Activated T-helper 1 cell treated with Interleukin-2 at 50 U/mL for 16 hours (primary cell): ENCODE data around the gene MARK2.
"Not testable (repeated sequence)": the region's sequence is repeated elsewhere in the genome, so short reads cannot be mapped to it uniquely, and the experiment has no call there.

Experiments
- DNase-seq: peaks from one replicate; pipeline ENCODE4 v3.0.0-alpha.2; 2020; ENCODE audit warnings: low read depth

Gene MARK2

DNA sequence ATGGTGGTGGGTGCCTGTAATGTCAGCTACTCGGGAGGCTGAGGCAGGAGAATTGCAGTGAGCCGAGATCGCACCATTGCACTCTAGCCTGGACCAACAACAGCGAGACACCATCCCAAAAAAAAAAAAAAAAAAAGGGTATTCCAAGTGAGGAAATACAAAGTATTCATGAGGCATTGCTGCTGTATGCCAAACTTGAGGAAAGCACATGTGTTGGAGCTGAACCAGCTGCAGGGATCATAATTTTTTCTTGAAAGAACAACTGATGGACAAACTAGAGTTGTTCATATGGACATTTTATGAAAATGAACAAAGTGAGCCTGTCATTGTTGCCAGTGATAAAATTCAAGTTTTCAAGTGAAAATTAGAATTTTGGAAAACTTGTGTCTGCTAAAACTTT lies 15.8 kb downstream of the MARK2 start:
- DNase-seq, result no peak

DNA sequence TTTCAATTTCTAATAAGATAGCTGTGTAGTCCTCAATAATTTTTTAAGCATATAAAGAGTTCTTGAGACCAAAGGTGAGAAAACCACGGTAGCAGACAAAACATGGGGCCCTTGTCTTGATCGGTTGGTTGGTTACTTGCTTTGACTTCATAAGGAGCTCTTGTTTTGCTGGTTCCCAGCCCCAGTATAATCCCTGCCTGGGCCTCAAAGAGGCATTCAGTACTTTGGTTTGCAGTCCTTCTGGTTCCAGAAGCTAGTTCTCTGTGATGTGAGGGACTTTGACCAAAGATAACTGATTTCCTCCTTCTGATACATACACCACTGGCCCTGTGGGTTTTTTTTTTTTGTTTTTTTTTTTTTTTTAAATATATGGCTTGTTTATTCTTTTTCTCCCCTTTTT lies 17.1 kb downstream of the MARK2 start:
- no peak for DNase-seq

DNA sequence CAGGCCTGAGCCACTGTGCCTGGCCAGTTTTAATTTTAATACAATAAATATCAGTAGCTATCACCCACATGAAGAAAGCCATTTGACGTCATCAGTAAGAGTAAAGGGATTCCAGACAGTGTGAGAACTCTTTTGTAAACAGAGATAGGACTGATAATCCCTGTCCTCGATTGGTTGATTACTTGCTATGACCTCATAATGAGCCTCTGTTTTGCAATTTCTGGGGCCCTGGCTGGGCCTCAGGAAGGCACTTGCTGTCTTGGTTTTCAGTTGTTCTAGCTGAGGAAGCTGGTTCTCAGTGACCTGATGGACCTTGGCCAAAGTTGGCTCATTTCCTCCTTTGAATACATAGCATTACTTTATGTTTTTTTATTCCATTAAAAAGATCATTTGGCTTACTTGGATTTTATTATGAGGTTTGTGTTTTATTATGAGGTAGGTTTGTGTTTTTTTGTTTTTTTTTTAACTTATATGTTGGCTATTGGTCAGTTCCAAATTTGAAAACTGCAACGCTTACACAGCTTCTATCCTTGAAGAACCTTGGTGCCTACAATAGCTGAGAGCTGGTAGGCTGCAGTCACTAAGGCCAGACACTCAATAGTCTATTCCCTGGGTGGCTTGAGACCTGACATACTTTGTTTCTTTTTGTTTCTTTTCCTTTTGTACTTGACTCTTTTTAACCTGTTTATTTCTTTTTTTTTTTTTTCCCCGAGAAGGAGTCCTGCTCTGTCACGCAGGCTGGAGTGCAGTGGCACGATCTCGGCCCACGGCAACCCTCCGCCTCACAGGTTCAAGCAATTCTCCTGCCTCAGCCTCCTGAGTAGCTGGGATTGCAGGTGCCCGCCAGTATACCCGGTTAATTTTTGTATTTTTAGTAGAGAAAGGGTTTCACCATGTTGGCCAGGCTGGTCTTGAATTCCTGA lies 20.0 kb downstream of the MARK2 start:
- no peak for DNase-seq

DNA sequence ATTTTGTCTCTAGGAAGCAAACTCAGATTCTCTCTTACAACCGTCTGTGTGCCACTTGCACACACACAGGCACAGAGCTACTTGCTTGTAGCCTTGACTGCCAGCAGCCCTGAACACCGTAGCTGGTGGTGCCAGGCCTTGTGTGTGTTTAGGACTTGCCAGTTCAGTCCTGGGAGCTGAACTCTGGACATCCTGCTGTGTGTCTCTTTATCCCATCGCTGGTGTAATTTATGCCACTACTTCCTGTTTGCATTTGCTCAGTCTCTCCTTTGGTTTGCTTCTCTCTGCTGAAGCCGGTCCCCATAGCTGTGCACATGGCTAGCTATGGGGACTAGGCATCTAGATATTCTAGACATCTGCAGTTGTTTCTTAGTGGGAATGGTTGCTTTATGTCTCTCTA lies 24.0 kb downstream of the MARK2 start:
- no peak for DNase-seq

DNA sequence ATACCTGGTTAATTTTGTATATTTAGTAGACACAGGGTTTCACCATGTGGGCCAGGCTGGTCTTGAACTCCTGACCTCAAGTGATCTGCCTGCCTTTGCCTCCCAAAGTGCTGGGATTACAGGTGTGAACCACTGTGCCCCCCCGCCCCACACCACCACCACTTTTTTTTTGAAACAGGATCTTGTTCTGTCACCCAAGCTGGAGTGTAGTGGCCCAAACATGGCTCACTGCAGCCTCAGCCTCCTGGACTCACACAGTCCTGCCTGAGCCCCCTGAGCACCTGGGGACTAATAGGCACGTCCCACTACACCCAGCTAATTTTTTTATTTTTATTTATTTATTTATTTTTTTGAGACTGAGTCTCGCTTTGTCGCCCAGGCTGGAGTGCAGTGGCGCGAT lies 24.7 kb downstream of the MARK2 start:
- not testable (repeated sequence) for DNase-seq

DNA sequence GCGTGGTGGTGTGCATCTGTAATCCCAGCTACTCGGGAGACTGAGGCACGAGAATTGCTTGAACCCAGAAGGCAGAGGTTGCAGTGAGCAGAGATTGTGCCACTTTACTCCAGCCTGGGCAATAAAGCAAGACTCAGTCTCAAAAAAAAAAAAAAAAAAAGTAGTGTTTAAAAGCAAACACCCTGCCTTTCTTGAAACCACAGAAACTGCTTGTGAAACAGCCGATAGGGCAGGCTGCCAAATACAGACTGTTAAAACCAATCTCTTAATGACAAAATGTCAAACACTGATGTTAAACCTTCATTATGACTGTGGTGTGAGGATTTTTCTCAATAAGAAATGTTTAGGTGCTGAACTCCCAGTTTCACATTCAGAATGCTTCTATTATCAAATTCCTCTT lies 27.3 kb downstream of the MARK2 start:
- peak; percentile 53 for DNase-seq

DNA sequence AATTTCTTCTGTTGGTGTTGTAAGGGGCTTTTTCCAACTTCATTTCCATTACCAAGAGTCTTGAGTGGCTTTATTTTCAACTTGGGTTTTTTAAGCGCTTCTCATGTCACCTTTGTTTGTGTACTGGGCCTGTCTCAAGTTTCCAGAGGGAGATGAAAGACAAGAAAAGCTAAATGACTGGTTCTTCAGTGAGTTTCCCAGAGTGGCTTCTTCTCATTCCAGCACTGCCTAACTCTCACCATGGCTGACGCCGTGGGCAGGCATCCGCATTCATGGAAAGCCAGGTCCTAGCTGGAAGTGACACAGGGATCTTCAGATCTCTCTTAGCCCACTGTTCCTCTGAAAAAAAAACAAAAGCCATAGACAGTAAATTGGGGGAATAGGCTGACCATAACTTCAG lies 28.6 kb downstream of the MARK2 start:
- DNase-seq, result no peak

DNA sequence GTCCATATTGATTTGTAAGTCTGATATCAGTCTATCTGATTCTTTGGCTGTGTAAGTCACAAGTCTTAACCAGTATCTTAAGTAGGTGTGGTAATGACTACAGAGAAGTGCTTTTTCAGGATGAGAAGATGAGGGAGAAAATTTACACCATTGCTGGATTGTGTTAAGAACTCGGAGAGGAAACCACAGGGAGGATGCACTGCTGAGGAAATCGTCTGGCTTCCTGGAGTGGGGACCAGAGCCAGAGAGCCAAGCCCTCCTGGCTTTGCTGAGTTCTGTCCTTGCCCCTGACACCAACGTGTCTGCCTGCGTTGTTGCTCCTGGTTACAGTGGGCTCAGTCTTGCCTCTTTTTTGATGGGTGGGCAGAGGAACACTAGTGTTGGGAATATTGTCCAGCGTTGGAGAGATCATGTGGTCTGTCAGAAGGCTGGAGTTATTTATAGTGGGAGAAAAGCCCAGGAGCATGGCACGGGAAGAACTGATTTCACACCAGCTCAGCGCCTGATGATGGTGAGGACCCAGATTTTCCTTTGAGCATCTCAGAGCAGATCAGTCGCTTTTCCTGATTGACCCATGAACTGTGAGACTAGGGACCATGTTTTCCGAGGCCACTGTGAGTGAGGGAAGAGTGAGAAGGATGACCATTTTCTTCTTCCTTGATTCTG lies 29.6 kb downstream of the MARK2 start:
- DNase-seq, result no peak

DNA sequence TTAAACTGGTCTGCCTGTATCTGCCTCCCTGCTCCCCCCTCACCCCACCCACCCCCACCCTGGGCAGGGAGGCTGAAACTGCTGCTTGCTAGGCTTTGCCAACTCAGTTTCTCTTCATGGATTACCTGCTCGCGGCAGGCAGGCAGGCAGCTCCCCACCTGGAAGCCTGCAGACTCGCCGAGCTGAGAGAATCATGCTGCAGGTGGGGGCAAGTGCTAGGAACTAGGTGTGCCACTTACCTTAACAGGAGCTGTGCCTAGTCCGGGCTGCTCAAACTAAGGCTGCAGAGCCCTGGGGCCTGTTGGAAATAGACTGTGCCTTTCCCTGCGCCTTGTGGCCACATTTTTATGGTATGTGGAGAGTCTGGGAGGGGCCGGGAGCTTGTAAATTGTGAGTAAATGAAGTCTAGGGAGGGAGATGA lies 30.3 kb downstream of the MARK2 start:
- no peak for DNase-seq

DNA sequence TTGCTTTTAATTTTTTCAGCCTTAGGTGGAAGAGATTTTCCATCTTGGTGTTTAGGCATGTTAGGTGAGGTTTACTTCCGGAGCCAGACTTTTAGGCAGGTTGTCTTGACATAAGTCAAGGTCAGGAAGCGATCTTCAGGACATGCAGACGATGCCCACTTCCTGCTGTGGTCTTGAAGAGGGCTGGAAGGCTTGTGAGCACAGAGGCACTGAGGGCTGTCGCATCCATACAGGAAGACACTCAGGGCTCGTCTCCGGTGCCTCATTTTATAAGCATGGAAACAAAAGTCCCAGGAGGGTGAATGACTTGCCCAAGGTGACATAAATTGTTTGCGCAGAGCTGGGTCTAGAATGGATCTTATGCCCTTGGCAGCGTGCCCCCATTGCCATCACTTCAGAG lies 30.8 kb downstream of the MARK2 start:
- DNase-seq, result peak; percentile 30

DNA sequence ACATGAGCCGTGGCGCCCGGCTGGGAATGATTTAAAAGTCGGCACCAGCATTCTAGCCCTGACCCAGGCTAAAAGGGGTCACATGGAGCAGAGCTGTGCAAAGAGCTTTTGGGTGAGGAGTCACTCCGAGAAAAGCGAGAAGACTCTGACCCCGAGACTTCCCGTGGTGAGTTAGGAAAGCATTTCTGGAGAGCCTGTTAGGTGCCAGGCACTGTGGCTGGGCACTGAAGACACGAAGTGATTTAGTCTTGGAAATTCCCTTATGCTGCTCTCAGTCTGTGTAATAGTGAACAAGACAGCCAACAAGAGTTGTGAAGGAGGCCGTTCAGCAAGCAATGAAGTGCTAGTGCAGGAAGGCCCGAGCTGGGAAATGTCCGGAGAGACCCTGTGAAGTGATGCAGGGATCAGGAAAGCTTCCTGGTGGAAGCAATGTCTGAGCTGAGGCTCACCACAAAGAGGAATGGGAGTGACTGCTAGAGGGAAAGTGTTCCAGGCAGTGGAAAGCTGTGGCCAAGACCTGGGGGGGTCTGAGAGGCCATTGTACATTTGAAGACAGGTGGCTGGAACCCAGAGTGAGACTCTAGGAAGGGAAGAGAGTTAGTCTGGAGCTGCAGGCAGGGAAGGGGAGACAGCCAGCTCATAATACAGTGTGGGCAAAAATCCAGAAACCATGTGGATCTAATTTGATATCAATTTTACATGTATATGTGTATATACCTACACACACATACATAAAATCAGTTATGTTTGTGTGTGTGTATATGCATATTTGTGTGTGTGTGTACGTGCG lies 31.6 kb downstream of the MARK2 start:
- no peak for DNase-seq

DNA sequence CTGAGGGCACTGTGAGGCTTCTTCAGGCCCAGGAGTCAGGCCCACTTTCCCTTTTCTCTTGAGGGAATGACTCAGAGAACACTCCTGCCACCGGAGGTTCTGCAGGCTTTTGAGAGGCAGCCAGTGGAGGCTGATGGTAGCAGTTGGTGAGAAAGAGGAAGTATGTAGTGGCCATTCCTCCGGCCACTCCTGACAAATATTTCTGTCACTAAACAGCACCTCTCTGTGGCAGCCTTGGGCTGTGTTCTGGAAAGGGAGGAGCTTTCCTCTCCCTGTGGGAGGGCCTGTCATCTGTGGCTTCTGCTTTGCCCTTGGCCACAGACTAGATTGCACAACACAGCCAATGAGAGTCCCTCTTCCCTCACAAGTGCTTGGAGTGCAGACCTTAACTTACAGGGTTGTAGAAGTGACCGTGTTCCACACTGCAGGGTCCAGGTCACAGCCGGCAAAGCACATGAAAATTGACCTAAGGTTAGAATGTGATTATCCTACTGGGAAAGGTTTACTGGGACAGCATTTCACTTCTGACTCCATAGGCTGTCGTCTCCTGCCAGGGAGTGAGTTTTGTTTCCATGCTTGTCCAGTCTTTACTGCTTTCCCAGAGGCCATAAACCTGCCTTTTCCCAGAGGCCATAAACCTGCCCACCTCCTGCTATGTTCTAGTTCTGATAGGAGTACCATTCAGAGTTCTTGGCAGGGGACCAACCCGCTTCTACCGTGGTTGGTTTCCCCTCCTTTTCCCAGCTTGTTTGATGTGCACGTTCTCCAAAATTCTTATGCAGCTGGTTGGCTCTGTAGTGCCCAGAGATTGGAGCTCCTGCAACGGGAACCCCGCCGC lies 33.3 kb downstream of the MARK2 start:
- DNase-seq, result no peak

DNA sequence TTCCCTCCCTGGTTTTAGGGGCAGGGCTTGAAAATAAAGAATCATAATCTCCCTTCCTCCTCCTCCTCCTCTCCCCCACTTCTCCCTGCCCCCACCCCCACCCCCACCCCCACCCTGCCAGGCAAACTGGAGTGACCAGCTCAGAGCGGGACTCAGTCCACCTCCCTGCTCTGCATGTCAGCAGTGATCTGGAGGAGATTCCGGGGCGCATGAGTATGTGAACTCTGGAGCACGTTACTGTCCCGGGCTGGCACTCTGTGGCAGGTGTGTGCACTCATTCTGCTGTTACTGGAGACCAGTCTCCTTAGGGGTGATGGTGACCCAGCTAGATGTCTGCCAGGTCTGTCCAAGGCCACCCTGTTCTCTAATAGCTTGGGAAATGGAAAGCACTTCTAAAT lies 33.9 kb downstream of the MARK2 start:
- no peak for DNase-seq

DNA sequence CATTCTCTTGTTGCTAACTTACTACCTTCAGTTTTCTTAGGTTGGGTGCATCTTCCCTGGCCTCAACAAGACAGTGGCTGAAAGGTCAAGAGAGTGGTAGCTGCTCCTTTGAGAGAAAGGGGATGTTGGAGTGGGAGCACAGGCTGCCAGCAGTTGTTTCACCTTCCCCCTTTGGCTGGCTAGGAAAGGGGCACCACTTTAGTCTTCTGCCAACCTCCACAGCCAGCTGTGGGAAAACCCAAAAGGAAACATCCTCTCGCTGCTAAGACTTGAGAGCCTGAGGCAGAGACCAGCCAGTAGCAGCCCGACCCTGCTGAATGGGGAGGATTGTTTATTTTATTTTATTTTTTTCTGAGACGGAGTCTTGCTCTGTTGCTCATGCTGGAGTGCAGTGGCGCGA lies 34.4 kb downstream of the MARK2 start:
- no peak for DNase-seq

DNA sequence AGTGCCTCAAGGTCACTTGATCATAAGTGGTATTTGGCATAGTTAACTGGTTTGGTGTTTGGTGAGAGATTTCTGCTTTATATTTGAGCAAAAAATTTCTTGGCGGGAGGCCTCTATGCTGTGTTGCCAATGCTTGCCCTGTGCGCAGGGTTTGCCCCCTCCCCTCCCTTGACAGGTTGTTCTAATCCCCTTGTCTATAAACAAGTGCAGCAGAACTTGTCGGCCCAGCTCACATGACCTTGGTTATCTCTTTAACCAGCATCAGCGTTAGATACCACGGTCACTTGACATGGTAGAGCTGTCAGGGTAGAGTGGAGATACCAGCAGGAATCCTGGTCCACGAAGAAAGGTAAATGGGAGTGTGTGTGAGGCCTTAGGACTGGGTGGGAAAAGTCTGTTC lies 35.6 kb downstream of the MARK2 start:
- DNase-seq, result no peak

DNA sequence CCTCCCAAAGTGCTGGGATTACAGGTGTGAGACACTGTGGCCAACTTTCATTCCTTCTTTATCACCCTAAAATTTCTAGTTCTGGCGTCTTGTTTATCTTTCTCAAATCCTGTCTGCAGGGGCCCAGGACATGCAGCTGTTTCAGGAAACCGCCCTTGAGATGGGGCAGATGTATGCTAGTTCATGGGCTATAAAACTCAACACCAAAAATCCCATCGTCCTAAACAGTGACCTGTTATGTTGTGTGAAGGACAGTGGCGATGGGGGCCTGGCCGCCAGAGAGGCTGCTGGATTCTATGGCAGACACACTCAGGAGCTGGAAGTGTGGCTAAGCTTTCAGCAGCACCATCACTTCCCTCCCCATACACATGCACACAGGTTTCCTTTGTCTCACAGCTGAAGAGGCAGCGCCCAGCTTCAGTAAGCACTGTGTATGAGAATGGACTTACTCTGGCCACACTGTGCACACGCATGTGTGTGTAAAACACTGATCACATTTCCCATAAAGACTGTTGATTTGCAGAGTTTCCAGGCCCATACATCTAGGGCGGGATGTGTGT lies 36.7 kb downstream of the MARK2 start:
- no peak for DNase-seq

DNA sequence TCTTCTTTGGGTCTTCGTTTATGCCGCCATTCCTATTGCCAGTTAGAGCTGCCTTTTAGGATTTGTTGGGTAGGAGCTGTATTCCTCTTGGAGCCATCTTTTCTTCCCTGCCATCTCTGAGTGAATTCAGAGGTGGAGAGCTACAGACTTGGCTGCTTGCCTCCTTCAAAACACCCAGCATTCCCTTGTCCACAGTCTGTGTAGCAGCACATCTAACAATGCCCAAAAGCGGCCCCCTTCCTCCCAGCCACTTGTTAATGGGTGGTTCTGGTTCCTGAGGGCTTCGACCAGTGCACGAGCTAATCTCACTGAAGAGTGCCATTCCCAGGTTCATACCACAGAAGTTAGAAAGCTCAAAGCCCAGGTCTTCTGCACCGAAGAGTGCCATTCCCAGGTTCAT lies 37.7 kb downstream of the MARK2 start:
- DNase-seq, result no peak

DNA sequence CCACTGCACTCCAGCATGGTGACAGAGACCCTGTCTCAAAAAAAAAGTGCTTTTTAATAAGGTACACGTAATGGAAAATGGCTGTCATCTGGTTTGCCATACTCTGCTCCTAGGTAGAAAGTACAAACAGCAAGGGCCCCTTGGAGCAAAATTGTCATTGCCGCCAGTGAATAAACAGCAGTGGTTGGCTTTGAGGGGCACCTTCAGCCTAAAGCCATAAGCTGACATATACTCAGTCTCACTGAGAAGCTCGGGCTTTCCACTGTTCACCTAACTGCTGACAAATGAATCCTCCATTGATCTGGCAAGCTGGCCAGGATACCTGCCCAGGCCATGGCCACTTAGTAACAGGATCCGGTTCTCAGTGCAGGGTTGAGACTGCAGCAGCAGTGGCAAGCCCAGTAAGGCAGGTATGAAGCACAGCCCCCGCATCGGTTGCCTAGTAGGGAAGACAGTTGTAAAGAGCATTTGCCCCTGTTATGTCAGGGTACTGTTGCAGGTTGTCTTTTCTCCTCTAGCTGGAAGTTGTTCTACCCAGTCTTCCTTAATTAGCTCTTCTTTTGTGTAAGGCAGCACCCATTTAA lies 38.8 kb downstream of the MARK2 start:
- no peak for DNase-seq

DNA sequence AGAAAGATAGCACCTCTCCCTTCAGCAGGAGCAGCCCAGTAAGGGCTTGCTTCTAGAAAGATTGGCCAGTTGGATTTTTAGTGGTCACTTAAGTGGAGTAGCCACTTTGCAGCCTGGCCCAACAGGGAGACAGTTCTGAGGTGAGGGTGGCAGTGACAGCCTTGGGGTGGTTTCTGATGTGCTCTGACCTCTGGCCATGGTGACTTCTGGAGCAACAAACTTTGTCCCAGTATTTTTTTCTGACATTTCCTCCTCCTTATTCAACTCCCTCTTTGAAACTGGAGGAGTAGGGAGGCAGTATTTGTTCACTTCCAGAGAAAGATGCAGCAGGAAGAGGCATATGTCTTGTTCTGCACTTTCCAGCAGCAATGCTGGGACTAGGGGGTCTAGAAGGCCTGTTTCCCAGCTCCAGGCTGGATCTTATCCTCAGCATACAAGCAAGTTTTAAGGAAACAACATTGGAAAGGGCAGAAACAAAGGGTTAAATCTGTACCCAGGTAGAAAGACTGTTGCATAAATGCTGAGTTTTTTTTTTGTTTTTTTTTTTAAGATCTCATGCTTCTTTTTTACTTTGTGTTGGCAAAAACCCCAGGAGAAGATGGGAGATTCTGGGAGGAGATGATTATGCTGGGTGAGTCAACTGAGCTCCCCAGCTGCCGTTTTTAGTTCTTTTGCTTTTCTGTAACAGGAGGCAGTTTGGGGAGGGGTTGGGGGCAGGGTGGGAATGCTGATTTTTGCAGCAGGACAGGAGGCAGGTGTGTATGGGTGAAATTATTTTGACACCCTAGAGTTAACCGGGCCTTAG lies 40.9 kb downstream of the MARK2 start:
- no peak for DNase-seq

DNA sequence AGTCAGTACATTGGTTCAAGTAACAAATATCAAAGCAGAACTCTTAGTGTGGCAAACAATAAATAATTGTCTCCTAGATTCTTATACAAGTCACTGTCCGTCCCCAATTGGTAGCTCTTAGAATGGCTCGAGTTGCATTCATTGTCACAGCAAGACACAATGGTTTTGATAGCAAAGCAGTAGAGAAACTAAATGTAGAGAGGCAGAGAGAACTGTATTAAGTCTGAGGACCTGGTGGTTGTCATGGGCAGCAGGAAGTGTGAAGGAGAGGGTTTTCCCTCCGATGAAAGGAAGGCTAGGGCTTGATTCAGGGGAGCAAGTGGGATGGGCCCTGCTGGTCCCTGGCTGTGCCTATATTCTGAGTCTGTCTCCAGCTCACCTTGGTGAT lies 41.5 kb downstream of the MARK2 start:
- no peak for DNase-seq
